SK-N-SH treated with all-trans-retinoic acid at 6 μM for 48 hours (cell line): ENCODE results near the gene NCAM1.

Experiments used
- ATAC-seq: fragments of 200-7000 bp; cut with Tn5 transposase; 3 replicates; pipeline ENCODE4 v1.9.1; 2020; ENCODE audit warnings: mild to moderate bottlenecking, moderate library complexity
- CREB5 ChIP-seq: fragments of 250-450 bp; sonication (Bioruptor Pico); IDR thresholded peaks from 2 replicates; pipeline ENCODE4 v1.5.1; 2020; ENCODE audit warnings: low read depth, mild to moderate bottlenecking, moderate library complexity
- CSDC2 ChIP-seq: fragments of 250-450 bp; sonication (Bioruptor Pico); IDR thresholded peaks from 2 replicates; pipeline ENCODE4 v1.5.0; 2020; ENCODE audit warnings: mild to moderate bottlenecking, moderate library complexity
- ESRRG ChIP-seq: fragments of 250-450 bp; sonication (Bioruptor Pico); IDR thresholded peaks from 2 replicates; pipeline ENCODE4 v1.6.1; 2021; ENCODE audit warnings: mild to moderate bottlenecking
- ISL1 ChIP-seq: fragments of 250-450 bp; sonication (Bioruptor Pico); IDR thresholded peaks from 2 replicates; pipeline ENCODE4 v2.1.2; 2022; ENCODE audit warnings: mild to moderate bottlenecking, moderate library complexity
- OSR1 ChIP-seq: fragments of 250-450 bp; sonication (Bioruptor Pico); IDR thresholded peaks from 2 replicates; pipeline ENCODE4 v1.8.0; 2022; ENCODE audit warnings: moderate library complexity, mild to moderate bottlenecking, inconsistent platforms
- PATZ1 ChIP-seq: fragments of 250-450 bp; sonication (Bioruptor Pico); IDR thresholded peaks from 2 replicates; pipeline ENCODE4 v1.8.0; 2020; ENCODE audit warnings: mild to moderate bottlenecking, moderate library complexity, borderline replicate concordance
- RARB ChIP-seq: fragments of 250-450 bp; sonication (Bioruptor Pico); IDR thresholded peaks from 2 replicates; pipeline ENCODE4 v1.8.0; 2021; ENCODE audit warnings: mild to moderate bottlenecking, moderate library complexity
- SNAI2 ChIP-seq: fragments of 250-450 bp; sonication (Bioruptor Pico); IDR thresholded peaks from 2 replicates; pipeline ENCODE4 v1.5.0; 2020; ENCODE audit warnings: mild to moderate bottlenecking, moderate library complexity
- ZC3H10 ChIP-seq: fragments of 250-450 bp; sonication (Bioruptor Pico); IDR thresholded peaks from 2 replicates; pipeline ENCODE4 v1.5.1; 2021; ENCODE audit warnings: mild to moderate bottlenecking, moderate library complexity
- ZFP3 ChIP-seq: fragments of 250-450 bp; sonication (Bioruptor Pico); IDR thresholded peaks from 2 replicates; pipeline ENCODE4 v1.5.0; 2020; ENCODE audit warnings: mild to moderate bottlenecking, moderate library complexity
- ZNF565 ChIP-seq: fragments of 450-650 bp; formaldehyde crosslinking; conservative IDR thresholded peaks from 2 replicates; pipeline ENCODE4 v1.5.0; 2020; ENCODE audit warnings: low read depth, mild to moderate bottlenecking, moderate library complexity
- ZNF8 ChIP-seq: fragments of 450-650 bp; formaldehyde crosslinking; IDR thresholded peaks from 2 replicates; pipeline ENCODE4 v1.5.0; 2020; ENCODE audit warnings: mild to moderate bottlenecking, moderate library complexity
- TF ChIP-seq, protein P1 (sequence below): fragments of 250-450 bp; sonication (Bioruptor Pico); IDR thresholded peaks from 2 replicates; pipeline ENCODE4 v1.5.0; 2020; ENCODE audit warnings: mild to moderate bottlenecking, moderate library complexity
- TF ChIP-seq, protein P2 (sequence below): fragments of 250-450 bp; sonication (Bioruptor Pico); IDR thresholded peaks from 2 replicates; pipeline ENCODE4 v1.8.0; 2021; ENCODE audit warnings: low read depth, mild to moderate bottlenecking, moderate library complexity, borderline replicate concordance
- TF ChIP-seq, protein P3 (sequence below): fragments of 250-450 bp; sonication (Bioruptor Pico); IDR thresholded peaks from 2 replicates; pipeline ENCODE4 v1.5.1; 2021; ENCODE audit warnings: mild to moderate bottlenecking, moderate library complexity

Gene NCAM1

DNA sequence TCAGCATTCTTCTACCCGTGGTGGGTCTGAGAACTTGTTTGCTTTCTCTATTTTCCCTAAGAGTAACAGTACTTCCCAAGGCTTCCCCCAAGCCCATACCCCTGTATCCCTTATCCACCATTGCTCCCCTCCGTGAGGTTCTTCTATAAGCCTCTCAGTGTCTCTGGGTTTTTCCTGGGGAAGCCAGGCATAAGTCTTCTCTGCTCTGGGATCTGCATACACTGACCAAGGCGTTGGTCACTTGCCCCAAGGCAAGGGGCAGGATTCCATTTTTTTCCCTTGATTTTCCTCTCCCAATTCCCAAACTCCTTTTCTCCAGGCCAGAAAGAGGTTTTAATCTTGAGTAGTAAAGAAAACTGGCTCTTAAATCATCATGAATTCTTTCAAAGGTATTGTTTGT, 27.2 kb upstream of the NCAM1 start:
- TF ChIP-seq CSDC2 (CRISPR knock-in tag): no peak
- no peak for TF ChIP-seq ESRRG (CRISPR knock-in tag)
- TF ChIP-seq, protein P1, sequence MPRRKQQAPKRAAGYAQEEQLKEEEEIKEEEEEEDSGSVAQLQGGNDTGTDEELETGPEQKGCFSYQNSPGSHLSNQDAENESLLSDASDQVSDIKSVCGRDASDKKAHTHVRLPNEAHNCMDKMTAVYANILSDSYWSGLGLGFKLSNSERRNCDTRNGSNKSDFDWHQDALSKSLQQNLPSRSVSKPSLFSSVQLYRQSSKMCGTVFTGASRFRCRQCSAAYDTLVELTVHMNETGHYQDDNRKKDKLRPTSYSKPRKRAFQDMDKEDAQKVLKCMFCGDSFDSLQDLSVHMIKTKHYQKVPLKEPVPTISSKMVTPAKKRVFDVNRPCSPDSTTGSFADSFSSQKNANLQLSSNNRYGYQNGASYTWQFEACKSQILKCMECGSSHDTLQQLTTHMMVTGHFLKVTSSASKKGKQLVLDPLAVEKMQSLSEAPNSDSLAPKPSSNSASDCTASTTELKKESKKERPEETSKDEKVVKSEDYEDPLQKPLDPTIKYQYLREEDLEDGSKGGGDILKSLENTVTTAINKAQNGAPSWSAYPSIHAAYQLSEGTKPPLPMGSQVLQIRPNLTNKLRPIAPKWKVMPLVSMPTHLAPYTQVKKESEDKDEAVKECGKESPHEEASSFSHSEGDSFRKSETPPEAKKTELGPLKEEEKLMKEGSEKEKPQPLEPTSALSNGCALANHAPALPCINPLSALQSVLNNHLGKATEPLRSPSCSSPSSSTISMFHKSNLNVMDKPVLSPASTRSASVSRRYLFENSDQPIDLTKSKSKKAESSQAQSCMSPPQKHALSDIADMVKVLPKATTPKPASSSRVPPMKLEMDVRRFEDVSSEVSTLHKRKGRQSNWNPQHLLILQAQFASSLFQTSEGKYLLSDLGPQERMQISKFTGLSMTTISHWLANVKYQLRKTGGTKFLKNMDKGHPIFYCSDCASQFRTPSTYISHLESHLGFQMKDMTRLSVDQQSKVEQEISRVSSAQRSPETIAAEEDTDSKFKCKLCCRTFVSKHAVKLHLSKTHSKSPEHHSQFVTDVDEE (CRISPR knock-in tag): no peak
- no peak for TF ChIP-seq ZFP3
- TF ChIP-seq ZC3H10 (CRISPR knock-in tag): no peak
- TF ChIP-seq ZNF565 (CRISPR knock-in tag): no peak
- TF ChIP-seq PATZ1 (CRISPR knock-in tag): no peak
- TF ChIP-seq ZNF8 (CRISPR knock-in tag): no peak
- ATAC-seq: no peak

DNA sequence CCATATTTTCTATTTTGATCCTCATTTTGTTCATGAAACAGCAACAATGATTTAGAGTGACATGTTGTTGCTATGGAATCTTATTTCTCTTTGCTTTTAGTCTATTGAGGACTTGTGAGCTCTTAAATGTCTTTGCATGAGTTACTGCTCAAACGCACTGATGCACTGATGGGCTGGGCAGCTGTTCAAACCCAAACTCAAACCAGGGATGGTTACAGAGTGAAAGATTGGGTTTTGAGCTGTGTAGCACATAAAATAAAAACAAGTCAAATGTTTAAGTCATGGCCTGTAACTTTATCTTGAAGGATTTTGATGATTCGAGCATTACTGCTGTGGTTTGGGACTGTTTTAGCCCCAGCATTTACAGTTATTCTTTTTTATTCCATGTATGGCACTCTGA, 20.1 kb upstream of the NCAM1 start:
- TF ChIP-seq ZNF565 (CRISPR knock-in tag) (no peak), CREB5 (CRISPR knock-in tag) (no peak), SNAI2 (CRISPR knock-in tag) (no peak), ZC3H10 (CRISPR knock-in tag) (no peak)
- TF ChIP-seq, protein P2, sequence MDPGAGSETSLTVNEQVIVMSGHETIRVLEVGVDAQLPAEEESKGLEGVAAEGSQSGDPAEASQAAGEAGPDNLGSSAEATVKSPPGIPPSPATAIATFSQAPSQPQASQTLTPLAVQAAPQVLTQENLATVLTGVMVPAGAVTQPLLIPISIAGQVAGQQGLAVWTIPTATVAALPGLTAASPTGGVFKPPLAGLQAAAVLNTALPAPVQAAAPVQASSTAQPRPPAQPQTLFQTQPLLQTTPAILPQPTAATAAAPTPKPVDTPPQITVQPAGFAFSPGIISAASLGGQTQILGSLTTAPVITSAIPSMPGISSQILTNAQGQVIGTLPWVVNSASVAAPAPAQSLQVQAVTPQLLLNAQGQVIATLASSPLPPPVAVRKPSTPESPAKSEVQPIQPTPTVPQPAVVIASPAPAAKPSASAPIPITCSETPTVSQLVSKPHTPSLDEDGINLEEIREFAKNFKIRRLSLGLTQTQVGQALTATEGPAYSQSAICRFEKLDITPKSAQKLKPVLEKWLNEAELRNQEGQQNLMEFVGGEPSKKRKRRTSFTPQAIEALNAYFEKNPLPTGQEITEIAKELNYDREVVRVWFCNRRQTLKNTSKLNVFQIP (CRISPR knock-in tag): no peak
- TF ChIP-seq, protein P1 (CRISPR knock-in tag): no peak
- no peak for ATAC-seq

DNA sequence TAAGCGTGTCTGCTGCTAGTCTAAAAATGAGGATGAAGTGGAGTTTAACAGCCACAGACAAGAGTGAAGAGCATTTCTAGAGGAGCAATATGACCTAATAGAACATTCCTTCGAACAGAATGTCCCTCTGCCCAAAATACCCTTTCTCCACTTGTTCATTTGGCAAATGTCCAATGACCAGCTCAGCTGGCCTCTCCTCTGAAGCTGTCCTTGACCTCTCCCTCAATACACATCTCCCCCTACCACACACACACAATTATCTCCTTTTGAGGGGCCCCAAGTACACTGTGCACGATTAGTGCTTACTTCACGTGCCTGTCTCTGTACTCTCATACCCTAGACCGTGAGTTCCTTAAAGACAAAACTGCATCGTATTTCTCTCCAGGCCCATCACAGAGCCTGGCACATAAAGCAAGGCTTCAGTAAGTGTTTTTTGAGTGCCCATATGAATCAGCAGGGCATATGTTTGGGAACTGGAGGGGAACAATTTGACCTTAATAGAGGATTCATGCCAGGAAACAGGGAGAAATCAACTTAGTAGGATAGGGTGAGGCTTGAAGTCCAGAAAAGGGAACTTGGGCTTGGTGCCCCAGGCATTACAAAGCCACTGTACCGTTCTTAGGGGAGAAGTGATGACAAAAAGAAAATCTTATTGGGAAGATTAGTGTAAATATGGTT, 18.1 kb upstream of the NCAM1 start:
- ATAC-seq: no peak
- TF ChIP-seq OSR1 (CRISPR knock-in tag) (no peak), ISL1 (CRISPR knock-in tag) (no peak)
- TF ChIP-seq, protein P3, sequence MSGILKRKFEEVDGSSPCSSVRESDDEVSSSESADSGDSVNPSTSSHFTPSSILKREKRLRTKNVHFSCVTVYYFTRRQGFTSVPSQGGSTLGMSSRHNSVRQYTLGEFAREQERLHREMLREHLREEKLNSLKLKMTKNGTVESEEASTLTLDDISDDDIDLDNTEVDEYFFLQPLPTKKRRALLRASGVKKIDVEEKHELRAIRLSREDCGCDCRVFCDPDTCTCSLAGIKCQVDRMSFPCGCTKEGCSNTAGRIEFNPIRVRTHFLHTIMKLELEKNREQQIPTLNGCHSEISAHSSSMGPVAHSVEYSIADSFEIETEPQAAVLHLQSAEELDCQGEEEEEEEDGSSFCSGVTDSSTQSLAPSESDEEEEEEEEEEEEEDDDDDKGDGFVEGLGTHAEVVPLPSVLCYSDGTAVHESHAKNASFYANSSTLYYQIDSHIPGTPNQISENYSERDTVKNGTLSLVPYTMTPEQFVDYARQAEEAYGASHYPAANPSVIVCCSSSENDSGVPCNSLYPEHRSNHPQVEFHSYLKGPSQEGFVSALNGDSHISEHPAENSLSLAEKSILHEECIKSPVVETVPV (CRISPR knock-in tag): no peak

DNA sequence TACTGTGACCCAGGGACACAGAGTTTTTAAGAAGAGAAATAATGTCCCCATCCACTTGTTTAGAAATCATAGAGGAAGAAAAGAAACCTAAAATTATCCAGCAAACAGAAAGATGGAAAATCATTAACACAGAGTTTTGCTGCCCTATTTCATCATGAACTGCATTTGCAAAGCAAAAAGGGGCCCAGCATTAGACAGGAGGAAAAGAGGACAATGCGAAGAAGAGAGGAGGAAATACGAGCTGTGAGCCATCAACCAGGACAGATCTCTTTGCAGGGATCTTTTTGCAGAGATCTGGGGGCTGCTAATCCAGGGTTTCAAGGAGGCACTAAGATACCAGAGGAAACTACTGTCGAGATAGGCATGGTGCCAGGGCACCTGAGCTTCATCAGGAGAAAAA, 14.4 kb upstream of the NCAM1 start:
- ATAC-seq: no peak
- TF ChIP-seq, protein P3 (CRISPR knock-in tag): no peak
- TF ChIP-seq ESRRG (CRISPR knock-in tag) (no peak), ZFP3 (no peak), ISL1 (CRISPR knock-in tag) (no peak), RARB (CRISPR knock-in tag) (no peak)
- TF ChIP-seq, protein P1 (CRISPR knock-in tag): no peak
- TF ChIP-seq, protein P2 (CRISPR knock-in tag): no peak
